Liver (tissue), 9 donors: ENCODE measurements around the gene EOMES. TPM values are rescaled to one million over a fixed set of nuclear protein-coding genes. Genes with fewer than 3 reads are reported as not detected.

ENCODE experiments used
- DNase-seq: peaks from one replicate; pipeline ENCODE4 v3.0.0-alpha.2; 2017; ENCODE audit warnings: low spot score
- H3K27ac ChIP-seq, 2 donors: one replicate each; pipeline ENCODE4 v1.7.0; 2013; ENCODE audit warnings: inconsistent platforms in 2 of 2, low read length in 2 of 2, control low read depth in 1 of 2, low read depth in 1 of 2, mild to moderate bottlenecking in 1 of 2
- H3K27me3 ChIP-seq, 4 donors: one replicate each; pipeline versions ENCODE4 v1.6.1 to v1.7.0; 2013; ENCODE audit warnings: low read length in 3 of 4, inconsistent platforms in 1 of 4, mild to moderate bottlenecking in 1 of 4, moderate library complexity in 1 of 4; ENCODE audit not compliant: control insufficient read depth in 4 of 4, insufficient read depth in 4 of 4
- H3K36me3 ChIP-seq, 4 donors: one replicate each; pipeline versions ENCODE4 v1.6.1 to v1.7.0; 2013; ENCODE audit warnings: low read length in 3 of 4, mild to moderate bottlenecking in 3 of 4, low read depth in 1 of 4, moderate library complexity in 1 of 4; ENCODE audit not compliant: control insufficient read depth in 4 of 4, insufficient read depth in 3 of 4
- H3K4me1 ChIP-seq, 4 donors: one replicate each; pipeline versions ENCODE4 v1.6.1 to v1.7.0; 2013; ENCODE audit warnings: low read length in 3 of 4, mild to moderate bottlenecking in 3 of 4, moderate library complexity in 1 of 4; ENCODE audit not compliant: control insufficient read depth in 4 of 4, insufficient read depth in 4 of 4
- H3K4me3 ChIP-seq, 3 donors: one replicate each; pipeline versions ENCODE4 v1.6.1 to v1.7.0; 2013; ENCODE audit warnings: low read length in 3 of 3, control low read depth in 1 of 3, low read depth in 1 of 3, mild to moderate bottlenecking in 1 of 3
- H3K9ac ChIP-seq, 2 donors: one replicate each; pipeline ENCODE4 v1.7.0; 2013; ENCODE audit warnings: low read length in 2 of 2, mild to moderate bottlenecking in 2 of 2, moderate library complexity in 2 of 2, control low read depth in 1 of 2, low read depth in 1 of 2
- H3K9me3 ChIP-seq, 4 donors: one replicate each; pipeline versions ENCODE4 v1.6.1 to v1.7.0; 2013; ENCODE audit warnings: low read length in 3 of 4; ENCODE audit not compliant: control insufficient read depth in 4 of 4
- ATF3 ChIP-seq: IDR thresholded peaks from 2 replicates; pipeline ENCODE4 v1.6.1; 2016; ENCODE audit warnings: antibody characterized with exemption
- EGR1 ChIP-seq, 2 donors: IDR thresholded peaks; 2 replicates each; pipeline ENCODE4 v1.6.1; 2016 to 2018; ENCODE audit warnings: antibody characterized with exemption in 2 of 2, low read depth in 2 of 2
- FOXA1 ChIP-seq: IDR thresholded peaks from 2 replicates; pipeline ENCODE4 v1.6.1; 2016; ENCODE audit warnings: antibody characterized with exemption
- GABPA ChIP-seq, 2 donors: IDR thresholded peaks in 1 of 2; conservative IDR thresholded peaks in 1 of 2; 2 replicates each; pipeline ENCODE4 v1.6.1; 2016; ENCODE audit warnings: antibody characterized with exemption in 2 of 2, mild to moderate bottlenecking in 1 of 2, moderate library complexity in 1 of 2
- HNF4A ChIP-seq, 2 donors: conservative IDR thresholded peaks; 2 replicates each; pipeline ENCODE4 v1.6.1; 2016; ENCODE audit warnings: antibody characterized with exemption in 2 of 2, mild to moderate bottlenecking in 2 of 2
- HNF4G ChIP-seq: IDR thresholded peaks from 2 replicates; pipeline ENCODE4 v1.6.1; 2016; ENCODE audit warnings: antibody characterized with exemption
- JUND ChIP-seq, 2 donors: IDR thresholded peaks; 2 replicates each; pipeline ENCODE4 v1.6.1; 2016; ENCODE audit warnings: antibody characterized with exemption in 2 of 2
- NR2F2 ChIP-seq: IDR thresholded peaks from 2 replicates; pipeline ENCODE4 v1.6.1; 2016; ENCODE audit warnings: antibody characterized with exemption
- RAD21 ChIP-seq, 2 donors: IDR thresholded peaks; 2 replicates each; pipeline ENCODE4 v1.6.1; 2016; ENCODE audit warnings: antibody characterized with exemption in 2 of 2, mild to moderate bottlenecking in 2 of 2
- REST ChIP-seq: IDR thresholded peaks from 2 replicates; pipeline ENCODE4 v1.6.1; 2016; ENCODE audit warnings: antibody characterized with exemption, mild to moderate bottlenecking
- RXRA ChIP-seq, 2 donors: IDR thresholded peaks; 2 replicates each; pipeline ENCODE4 v1.6.1; 2017 to 2018; ENCODE audit warnings: antibody characterized with exemption in 2 of 2, mild to moderate bottlenecking in 1 of 2
- TAF1 ChIP-seq: conservative IDR thresholded peaks from 2 replicates; pipeline ENCODE4 v1.6.1; 2016; ENCODE audit warnings: antibody characterized with exemption, mild to moderate bottlenecking
- YY1 ChIP-seq: IDR thresholded peaks from 2 replicates; pipeline ENCODE4 v1.6.1; 2016; ENCODE audit warnings: antibody characterized with exemption, mild to moderate bottlenecking
- WGBS: extraction: QIAGEN DNeasy Blood & Tissue Kit; methylation state at CpG from one replicate; pipeline ENCODE4 v1.1.7; 2013; 5-methylcytosine and 5-hydroxymethylcytosine counted together
- polyA plus RNA-seq, 2 donors: library from polyadenylated mRNA; stranded (reverse) in 1 of 2; unstranded in 1 of 2; fragments of 200-250 nt in 1 of 2; fragments of >200 nt in 1 of 2; fragmentation: Nextera tagmentation in 1 of 2; extraction: Ambion mirVana in 1 of 2; gene quantifications; one replicate each; pipeline versions ENCODE4 v1.2.1 to v1.2.3, GENCODE V29; 2013 to 2015
- total RNA-seq, 2 donors: library from RNA; depleted of rRNA; stranded (reverse); fragments of >200 nt; gene quantifications; one replicate each; pipeline ENCODE4 v1.2.3, GENCODE V29; 2014
- TF ChIP-seq, protein P1 (sequence below): fragments of 150-350 bp; IDR thresholded peaks from 2 replicates; pipeline ENCODE4 v1.5.1; 2017; ENCODE audit warnings: improper control_type of control experiment, low read depth, low read length; ENCODE audit not compliant: missing input control
- TF ChIP-seq, protein P2 (sequence below): IDR thresholded peaks from 2 replicates; pipeline ENCODE4 v1.6.1; 2016; ENCODE audit warnings: antibody characterized with exemption
- TF ChIP-seq, protein P3 (sequence below): IDR thresholded peaks from 2 replicates; pipeline ENCODE4 v1.6.1; 2016; ENCODE audit warnings: antibody characterized with exemption
- donor health status: healthy.
- donor health status: healthy.
- donor health status: healthy.
- donor health status: healthy.
- donor health status: healthy.

Gene EOMES
- total and polyA plus RNA-seq, 4 donors = 0.39 to 0.75 (median 0.59) TPM

DNA sequence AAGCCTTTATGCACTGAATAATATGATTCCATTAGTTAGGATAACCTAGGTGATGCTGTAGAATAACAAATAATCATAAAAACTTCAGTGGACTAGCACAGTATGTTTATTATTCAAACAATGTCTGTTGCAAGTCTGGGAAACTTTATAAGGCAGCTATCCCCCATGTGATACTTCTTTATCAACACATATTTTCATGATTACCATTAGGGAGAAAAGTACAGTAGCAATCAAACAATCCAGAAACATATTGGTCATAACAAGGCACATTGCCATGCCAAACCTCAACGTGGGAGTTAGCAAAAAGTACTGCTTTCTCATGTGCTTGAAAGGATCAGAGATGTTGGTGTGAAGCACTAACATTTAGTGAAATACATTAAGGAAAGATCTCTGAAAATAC is 35.5 kb downstream of the EOMES start:
- no peak for DNase-seq
- no peaks in the 10 kb centered on the region for H3K4me1 ChIP-seq
- H3K27me3 ChIP-seq = no peaks in the 10 kb centered on the region
- peaks cover 0 to 6% (median under 1%) of the 10 kb centered on the region in 4 donors for H3K9me3 ChIP-seq
- H3K27ac ChIP-seq = no peak overlapping the region
- H3K9ac ChIP-seq = no peak overlapping the region
- H3K4me3 ChIP-seq = no peak overlapping the region
- no peak for TF ChIP-seq ATF3
- TF ChIP-seq, protein P1, sequence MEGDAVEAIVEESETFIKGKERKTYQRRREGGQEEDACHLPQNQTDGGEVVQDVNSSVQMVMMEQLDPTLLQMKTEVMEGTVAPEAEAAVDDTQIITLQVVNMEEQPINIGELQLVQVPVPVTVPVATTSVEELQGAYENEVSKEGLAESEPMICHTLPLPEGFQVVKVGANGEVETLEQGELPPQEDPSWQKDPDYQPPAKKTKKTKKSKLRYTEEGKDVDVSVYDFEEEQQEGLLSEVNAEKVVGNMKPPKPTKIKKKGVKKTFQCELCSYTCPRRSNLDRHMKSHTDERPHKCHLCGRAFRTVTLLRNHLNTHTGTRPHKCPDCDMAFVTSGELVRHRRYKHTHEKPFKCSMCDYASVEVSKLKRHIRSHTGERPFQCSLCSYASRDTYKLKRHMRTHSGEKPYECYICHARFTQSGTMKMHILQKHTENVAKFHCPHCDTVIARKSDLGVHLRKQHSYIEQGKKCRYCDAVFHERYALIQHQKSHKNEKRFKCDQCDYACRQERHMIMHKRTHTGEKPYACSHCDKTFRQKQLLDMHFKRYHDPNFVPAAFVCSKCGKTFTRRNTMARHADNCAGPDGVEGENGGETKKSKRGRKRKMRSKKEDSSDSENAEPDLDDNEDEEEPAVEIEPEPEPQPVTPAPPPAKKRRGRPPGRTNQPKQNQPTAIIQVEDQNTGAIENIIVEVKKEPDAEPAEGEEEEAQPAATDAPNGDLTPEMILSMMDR = no peak
- no peaks in the 10 kb centered on the region for H3K36me3 ChIP-seq
- 60% methylated on average over 1 of the region's 1 CpG for WGBS

GRCh38 chr3:27685474-27685873 is 36.6 kb downstream of the EOMES start:
- Histone ChIP-seq H3K9ac (no peak overlapping the region), H3K27ac (no peak overlapping the region), H3K4me3 (no peak overlapping the region), H3K27me3 (no peaks in the 10 kb centered on the region), H3K4me1 (peaks cover 0 to 3% (median 0%) of the 10 kb centered on the region in 4 donors), H3K36me3 (no peaks in the 10 kb centered on the region), H3K9me3 (peaks cover 0 to 6% (median under 1%) of the 10 kb centered on the region in 4 donors)
- TF ChIP-seq ATF3 = no peak
- no peak for TF ChIP-seq FOXA1
- no peak for TF ChIP-seq RXRA (IDR thresholded peaks at IDR 0.05)
- no peak for TF ChIP-seq GABPA (IDR thresholded peaks at IDR 0.05 in 1 of 2, conservative IDR thresholded peaks at IDR 0.05 in 1 of 2)
- TF ChIP-seq TAF1 = no peak
- no peak for TF ChIP-seq JUND (IDR thresholded peaks at IDR 0.05)
- TF ChIP-seq RAD21 (IDR thresholded peaks at IDR 0.05) = no peak
- TF ChIP-seq EGR1 (IDR thresholded peaks at IDR 0.05; ENCODE audit: low read depth in 2 of 2) = no peak
- TF ChIP-seq HNF4G = no peak
- TF ChIP-seq, protein P2, sequence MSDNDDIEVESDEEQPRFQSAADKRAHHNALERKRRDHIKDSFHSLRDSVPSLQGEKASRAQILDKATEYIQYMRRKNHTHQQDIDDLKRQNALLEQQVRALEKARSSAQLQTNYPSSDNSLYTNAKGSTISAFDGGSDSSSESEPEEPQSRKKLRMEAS = no peak
- TF ChIP-seq, protein P3, sequence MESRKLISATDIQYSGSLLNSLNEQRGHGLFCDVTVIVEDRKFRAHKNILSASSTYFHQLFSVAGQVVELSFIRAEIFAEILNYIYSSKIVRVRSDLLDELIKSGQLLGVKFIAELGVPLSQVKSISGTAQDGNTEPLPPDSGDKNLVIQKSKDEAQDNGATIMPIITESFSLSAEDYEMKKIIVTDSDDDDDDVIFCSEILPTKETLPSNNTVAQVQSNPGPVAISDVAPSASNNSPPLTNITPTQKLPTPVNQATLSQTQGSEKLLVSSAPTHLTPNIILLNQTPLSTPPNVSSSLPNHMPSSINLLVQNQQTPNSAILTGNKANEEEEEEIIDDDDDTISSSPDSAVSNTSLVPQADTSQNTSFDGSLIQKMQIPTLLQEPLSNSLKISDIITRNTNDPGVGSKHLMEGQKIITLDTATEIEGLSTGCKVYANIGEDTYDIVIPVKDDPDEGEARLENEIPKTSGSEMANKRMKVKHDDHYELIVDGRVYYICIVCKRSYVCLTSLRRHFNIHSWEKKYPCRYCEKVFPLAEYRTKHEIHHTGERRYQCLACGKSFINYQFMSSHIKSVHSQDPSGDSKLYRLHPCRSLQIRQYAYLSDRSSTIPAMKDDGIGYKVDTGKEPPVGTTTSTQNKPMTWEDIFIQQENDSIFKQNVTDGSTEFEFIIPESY = no peak
- no peak for TF ChIP-seq YY1
- WGBS = 86% methylated on average over 1 of the region's 1 CpG
- DNase-seq = no peak

- TF ChIP-seq REST (no peak), RAD21 (IDR thresholded peaks at IDR 0.05) (no peak), GABPA (IDR thresholded peaks at IDR 0.05 in 1 of 2, conservative IDR thresholded peaks at IDR 0.05 in 1 of 2) (no peak), TAF1 (no peak), NR2F2 (no peak), ATF3 (no peak), HNF4A (conservative IDR thresholded peaks at IDR 0.05) (no peak)
- no peak for DNase-seq
- 95% methylated on average over 2 of the region's 2 CpGs for WGBS
- Histone ChIP-seq H3K27ac (no peak overlapping the region), H3K9me3 (peaks cover 0 to 3% (median under 1%) of the 10 kb centered on the region in 4 donors), H3K36me3 (no peaks in the 10 kb centered on the region), H3K27me3 (no peaks in the 10 kb centered on the region), H3K4me3 (no peak overlapping the region), H3K9ac (no peak overlapping the region), H3K4me1 (peaks cover 0 to 3% (median 0%) of the 10 kb centered on the region in 4 donors)
These were observed 37.8 kb downstream of the EOMES start for GRCh38 chr3:27684302-27684701.
